T-helper 2 cell (primary cell): ENCODE data around the gene PRKN.
"Not testable (repeated sequence)": the region's sequence is repeated elsewhere in the genome, so short reads cannot be mapped to it uniquely, and the experiment has no call there.

Experiments used
- DNase-seq, 5 experiments: peaks; one replicate each; pipeline versions ENCODE4 v3.0.0 to v3.0.0-alpha.2; 2012 to 2022

PRKN gene

GRCh38 chr6:162710936-162711335 lies 16.6 kb downstream of the PRKN start:
- no peak for DNase-seq

GRCh38 chr6:162710419-162710818 lies 17.1 kb downstream of the PRKN start:
- DNase-seq = no peak

- no peak for DNase-seq
Measured at GRCh38 chr6:162709431-162709830, 18.1 kb downstream of the PRKN start.

GRCh38 chr6:162708971-162709370 lies 18.6 kb downstream of the PRKN start:
- DNase-seq = no peak

GRCh38 chr6:162706232-162706631 lies 21.3 kb downstream of the PRKN start:
- no peak for DNase-seq

GRCh38 chr6:162705736-162706135 lies 21.8 kb downstream of the PRKN start:
- no peak for DNase-seq

GRCh38 chr6:162704001-162704400 lies 23.6 kb downstream of the PRKN start:
- no peak for DNase-seq

- DNase-seq = no peak
Measured at GRCh38 chr6:162702446-162702845, 25.1 kb downstream of the PRKN start.

- no peak for DNase-seq
Measured at GRCh38 chr6:162701551-162701950, 26.0 kb downstream of the PRKN start.

GRCh38 chr6:162700966-162701365 lies 26.6 kb downstream of the PRKN start:
- no peak for DNase-seq

- DNase-seq = no peak
Measured at GRCh38 chr6:162699961-162700360, 27.6 kb downstream of the PRKN start.

- DNase-seq = no peak
Measured at GRCh38 chr6:162698440-162698839, 29.1 kb downstream of the PRKN start.

GRCh38 chr6:162697872-162698403 lies 29.6 kb downstream of the PRKN start:
- DNase-seq = no peak

GRCh38 chr6:162690158-162690557 lies 37.4 kb downstream of the PRKN start:
- DNase-seq = peak in 1 of 5 experiments; percentile 35

- no peak for DNase-seq
Measured at GRCh38 chr6:162688751-162689345, 38.7 kb downstream of the PRKN start.

- no peak for DNase-seq
Measured at GRCh38 chr6:162685586-162685985, 42.0 kb downstream of the PRKN start.

- DNase-seq = no peak
Measured at GRCh38 chr6:162684961-162685360, 42.6 kb downstream of the PRKN start.

GRCh38 chr6:162684052-162684451 lies 43.5 kb downstream of the PRKN start:
- DNase-seq = no peak

- no peak for DNase-seq
Measured at GRCh38 chr6:162683135-162683534, 44.4 kb downstream of the PRKN start.

GRCh38 chr6:162681447-162681846 lies 46.1 kb downstream of the PRKN start:
- DNase-seq = no peak

- no peak for DNase-seq
Measured at GRCh38 chr6:162680871-162681270, 46.7 kb downstream of the PRKN start.

- no peak for DNase-seq
Measured at GRCh38 chr6:162680367-162680766, 47.2 kb downstream of the PRKN start.

GRCh38 chr6:162679681-162680080 lies 47.9 kb downstream of the PRKN start:
- DNase-seq = no peak

- DNase-seq = not testable (repeated sequence)
Measured at GRCh38 chr6:162678896-162679295, 48.7 kb downstream of the PRKN start.

GRCh38 chr6:162675503-162675902 lies 52.1 kb downstream of the PRKN start:
- no peak for DNase-seq
